HepG2 (cell line): Measurements from ENCODE around the gene CROCC. TPM values are rescaled to one million over a fixed set of nuclear protein-coding genes. Genes with fewer than 3 reads are reported as not detected.

Experiments
- ATAC-seq: fragments of 200-7000 bp; cut with Tn5 transposase; 3 replicates; pipeline ENCODE4 v1.9.1; 2020; ENCODE audit warnings: mild to moderate bottlenecking, moderate library complexity
- BruUV-seq: library from RNA; stranded (reverse); fragments of 400-500 nt; replicated peaks from 2 replicates; lab custom pipeline; 2021; lab: Mats Ljungman, UMichigan
- CTCF ChIA-PET: fragments of 300-600 bp; formaldehyde crosslinking; extraction: SDS; loops from one replicate; lab custom pipeline; 2021; ENCODE audit warnings: low total read pairs, inconsistent platforms, low intra/inter-chr PET ratio; lab: Yijun Ruan, JAX
- POLR2A ChIA-PET: fragments of 350-600 bp; sonication (Branson Sonifier 250); formaldehyde crosslinking; loops from one replicate; lab custom pipeline; 2020; ENCODE audit warnings: antibody characterized with exemption, inconsistent platforms; lab: Yijun Ruan, JAX
- DNase-seq: peaks from one replicate; pipeline ENCODE4 v3.0.0-alpha.2; 2015; ENCODE audit warnings: low spot score
- FAIRE-seq: peaks from 3 replicates; lab custom pipeline; 2011; peaks lifted over from hg19 to GRCh38; lab: Jason Lieb, UNC
- H2AFZ ChIP-seq: one replicate; pipeline ENCODE4 v1.6.1; 2011; ENCODE audit warnings: low read length, inconsistent platforms
- H3K27ac ChIP-seq: fragments of 300-600 bp; 3 replicates; pipeline ENCODE4 v1.8.0; 2011; ENCODE audit warnings: mixed run types, mild to moderate bottlenecking, mixed read lengths, low read length, inconsistent platforms; ENCODE audit not compliant: insufficient read depth; ENCODE audit errors: extremely low read length
- H3K27me3 ChIP-seq, 2 experiments: fragments of 200-600 bp in 1 of 2; 2 replicates in 1 of 2; 3 replicates in 1 of 2; pipeline versions ENCODE4 v1.6.0 to v1.8.0; 2011; ENCODE audit warnings: low read length in 2 of 2, mild to moderate bottlenecking in 2 of 2, moderate library complexity in 2 of 2, inconsistent platforms in 1 of 2; ENCODE audit not compliant: insufficient read depth in 2 of 2, control insufficient read depth in 1 of 2
- H3K36me3 ChIP-seq, 2 experiments: fragments of 200-600 bp in 1 of 2; replicated peaks in 1 of 2; 2 replicates in 1 of 2; 3 replicates in 1 of 2; pipeline versions ENCODE4 v1.5.1 to v1.8.0; 2011; ENCODE audit warnings: low read length in 2 of 2, inconsistent platforms in 1 of 2; ENCODE audit not compliant: insufficient read depth in 2 of 2, control insufficient read depth in 1 of 2
- H3K4me1 ChIP-seq: 2 replicates; pipeline ENCODE4 v1.5.1; 2012; ENCODE audit warnings: low read length, inconsistent platforms; ENCODE audit not compliant: insufficient read depth
- H3K4me2 ChIP-seq: 2 replicates; pipeline ENCODE4 v1.6.0; 2011; ENCODE audit warnings: low read depth, low read length, inconsistent platforms
- H3K4me3 ChIP-seq, 3 experiments: fragments of 200-600 bp in 1 of 3; sonication (generic), shearing (Covaris generic) in 1 of 3; replicated peaks in 1 of 3; 2 replicates each; pipeline ENCODE4 v1.5.1; 2011 to 2016; ENCODE audit warnings: low read length in 3 of 3, inconsistent platforms in 2 of 3, low read depth in 2 of 3, mild to moderate bottlenecking in 2 of 3, control low read depth in 1 of 3, mixed read lengths in 1 of 3; ENCODE audit not compliant: insufficient read depth in 1 of 3
- H3K79me2 ChIP-seq: one replicate; pipeline ENCODE4 v1.6.1; 2011; ENCODE audit warnings: low read length, inconsistent platforms; ENCODE audit not compliant: insufficient read depth
- H3K9ac ChIP-seq: 2 replicates; pipeline ENCODE4 v1.6.0; 2011; ENCODE audit warnings: mild to moderate bottlenecking, low read depth, low read length, inconsistent platforms; ENCODE audit not compliant: insufficient read depth
- H3K9me3 ChIP-seq: 2 replicates; pipeline ENCODE4 v1.5.1; 2012; ENCODE audit warnings: mild to moderate bottlenecking, low read length
- H4K20me1 ChIP-seq: 2 replicates; pipeline ENCODE4 v1.6.0; 2011; ENCODE audit warnings: inconsistent platforms, mild to moderate bottlenecking, low read length, moderate library complexity; ENCODE audit not compliant: insufficient read depth
- ARID4A ChIP-seq: sonication (generic); formaldehyde crosslinking; IDR thresholded peaks from 2 replicates; pipeline ENCODE4 v1.5.0; 2020; ENCODE audit warnings: mild to moderate bottlenecking, missing genetic modification reagents, borderline replicate concordance
- ASH2L ChIP-seq: fragments of 300-600, 200-600 bp; sonication (generic); IDR thresholded peaks from 2 replicates; pipeline ENCODE4 v1.7.0; 2017; ENCODE audit warnings: low read depth, mild to moderate bottlenecking, moderate library complexity, mixed read lengths, low read length; ENCODE audit not compliant: insufficient read length
- HBP1 ChIP-seq: IDR thresholded peaks from 2 replicates; pipeline ENCODE4 v1.6.1; 2016; ENCODE audit warnings: low read depth, control low read depth
- NBN ChIP-seq: fragments of 450-650 bp; conservative IDR thresholded peaks from 2 replicates; pipeline ENCODE4 v1.6.1; 2017
- NCOA5 ChIP-seq: sonication (generic); formaldehyde crosslinking; IDR thresholded peaks from 2 replicates; pipeline ENCODE4 v1.4.0; 2020; ENCODE audit warnings: missing genetic modification reagents
- SETDB1 ChIP-seq: sonication (generic); formaldehyde crosslinking; IDR thresholded peaks from 2 replicates; pipeline ENCODE4 v1.5.1; 2020; ENCODE audit warnings: missing genetic modification reagents, mild to moderate bottlenecking, borderline replicate concordance
- TEAD3 ChIP-seq: optimal IDR thresholded peaks from 2 replicates; pipeline ENCODE3; 2016; ENCODE audit warnings: borderline replicate concordance
- ZNF354B ChIP-seq: sonication (generic); formaldehyde crosslinking; IDR thresholded peaks from 2 replicates; pipeline ENCODE4 v1.8.0; 2022; ENCODE audit warnings: mild to moderate bottlenecking, missing genetic modification reagents
- ZSCAN20 ChIP-seq: sonication (generic); formaldehyde crosslinking; IDR thresholded peaks from 2 replicates; pipeline ENCODE4 v1.4.0; 2020; ENCODE audit warnings: missing genetic modification reagents, mild to moderate bottlenecking, borderline replicate concordance
- ZSCAN29 ChIP-seq: sonication (generic); formaldehyde crosslinking; conservative IDR thresholded peaks from 2 replicates; pipeline ENCODE4 v1.4.0; 2020; ENCODE audit warnings: mild to moderate bottlenecking, missing genetic modification reagents
- WGBS: methylation state at CpG from one replicate; pipeline ENCODE4 v1.1.6; 2017; ENCODE audit warnings: low lambda C conversion rate; 5-methylcytosine and 5-hydroxymethylcytosine counted together
- in situ Hi-C: cut with HindIII; loops from 2 replicates; pipeline ENCODE4 v1.10.0; 2017; ENCODE audit warnings: low pct_unique_long_range_greater_than_20kb; ENCODE audit not compliant: extremely low pct_ligation_motif_present
- intact Hi-C: fragments of 100-400 bp; cut with micrococcal nuclease; formaldehyde crosslinking; loops from one replicate; pipeline ENCODE4 v1.10.0; 2022; ENCODE audit not compliant: unreplicated experiment
- polyA plus RNA-seq, 8 experiments: library from polyadenylated mRNA; depleted of rRNA in 3 of 8; stranded (reverse) in 7 of 8; unstranded in 1 of 8; fragments of >200 nt; fragmentation: Illumina TruSeq in 4 of 8; extraction: Trizol in 4 of 8; gene quantifications; 2 replicates each; pipeline versions ENCODE4 v1.2.1 to v1.2.3, GENCODE V29; 2011 to 2016; ENCODE audit warnings: low read depth in 4 of 8, missing spikeins in 1 of 8, mixed read lengths in 1 of 8; ENCODE audit not compliant: insufficient read depth in 1 of 8
- total RNA-seq, 5 experiments: library from RNA; depleted of rRNA; stranded (reverse); fragments of >200 nt; fragmentation: Illumina TruSeq; extraction: Trizol; gene quantifications; 2 replicates each; pipeline ENCODE4 v1.2.3, GENCODE V29; 2016; ENCODE audit warnings: low read depth in 1 of 5
- TF ChIP-seq, protein P1 (sequence below): sonication (generic); formaldehyde crosslinking; IDR thresholded peaks from 2 replicates; pipeline ENCODE4 v1.4.0; 2020; ENCODE audit warnings: mild to moderate bottlenecking, missing genetic modification reagents
- TF ChIP-seq, protein P2 (sequence below): sonication (generic); formaldehyde crosslinking; IDR thresholded peaks from 2 replicates; pipeline ENCODE4 v1.4.0; 2020; ENCODE audit warnings: missing genetic modification reagents
- TF ChIP-seq, protein P3 (sequence below): sonication (generic); formaldehyde crosslinking; IDR thresholded peaks from 2 replicates; pipeline ENCODE4 v1.8.1; 2023; ENCODE audit warnings: mild to moderate bottlenecking, missing genetic modification reagents

CROCC gene
- total and polyA plus RNA-seq, 2 of the 13 experiments (the other 11 are each of a cell fraction or from before 2014, with no cell fraction given) = 7.8 to 15.5 TPM

- no peak for ATAC-seq
- POLR2A ChIA-PET = no interaction called here
- Histone ChIP-seq H3K27me3 (peaks cover 1 to 4% of the 10 kb centered on the region in 2 experiments; a peak in 2 of 5 replicates), H3K9ac (no peak overlapping the region), H3K36me3 (no peaks in the 10 kb centered on the region), H4K20me1 (no peaks in the 10 kb centered on the region; the same call in 1 of the 2 replicates), H3K79me2 (no peaks in the 10 kb centered on the region), H3K4me1 (no peaks in the 10 kb centered on the region), H3K27ac (no peak overlapping the region), H3K9me3 (no peaks in the 10 kb centered on the region), H2AFZ (no peak overlapping the region), H3K4me3 (no peak overlapping the region), H3K4me2 (no peak overlapping the region)
- no peak for TF ChIP-seq ZSCAN29 (CRISPR knock-in tag)
- TF ChIP-seq NBN = no peak
- no peak for TF ChIP-seq TEAD3 (CRISPR knock-in tag)
- no peak for TF ChIP-seq ARID4A (CRISPR knock-in tag)
- no peak for TF ChIP-seq HBP1 (CRISPR knock-in tag)
- no peak for TF ChIP-seq ZSCAN20 (CRISPR knock-in tag)
- no peak for TF ChIP-seq ZNF354B (CRISPR knock-in tag)
- TF ChIP-seq, protein P1, sequence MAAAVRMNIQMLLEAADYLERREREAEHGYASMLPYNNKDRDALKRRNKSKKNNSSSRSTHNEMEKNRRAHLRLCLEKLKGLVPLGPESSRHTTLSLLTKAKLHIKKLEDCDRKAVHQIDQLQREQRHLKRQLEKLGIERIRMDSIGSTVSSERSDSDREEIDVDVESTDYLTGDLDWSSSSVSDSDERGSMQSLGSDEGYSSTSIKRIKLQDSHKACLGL (CRISPR knock-in tag) = no peak
- no peak for TF ChIP-seq NCOA5 (CRISPR knock-in tag)
- TF ChIP-seq, protein P2, sequence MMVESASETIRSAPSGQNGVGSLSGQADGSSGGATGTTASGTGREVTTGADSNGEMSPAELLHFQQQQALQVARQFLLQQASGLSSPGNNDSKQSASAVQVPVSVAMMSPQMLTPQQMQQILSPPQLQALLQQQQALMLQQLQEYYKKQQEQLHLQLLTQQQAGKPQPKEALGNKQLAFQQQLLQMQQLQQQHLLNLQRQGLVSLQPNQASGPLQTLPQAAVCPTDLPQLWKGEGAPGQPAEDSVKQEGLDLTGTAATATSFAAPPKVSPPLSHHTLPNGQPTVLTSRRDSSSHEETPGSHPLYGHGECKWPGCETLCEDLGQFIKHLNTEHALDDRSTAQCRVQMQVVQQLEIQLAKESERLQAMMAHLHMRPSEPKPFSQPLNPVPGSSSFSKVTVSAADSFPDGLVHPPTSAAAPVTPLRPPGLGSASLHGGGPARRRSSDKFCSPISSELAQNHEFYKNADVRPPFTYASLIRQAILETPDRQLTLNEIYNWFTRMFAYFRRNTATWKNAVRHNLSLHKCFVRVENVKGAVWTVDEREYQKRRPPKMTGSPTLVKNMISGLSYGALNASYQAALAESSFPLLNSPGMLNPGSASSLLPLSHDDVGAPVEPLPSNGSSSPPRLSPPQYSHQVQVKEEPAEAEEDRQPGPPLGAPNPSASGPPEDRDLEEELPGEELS (CRISPR knock-in tag) = no peak
- TF ChIP-seq SETDB1 (CRISPR knock-in tag) = no peak
- no peak for TF ChIP-seq ASH2L
- TF ChIP-seq, protein P3, sequence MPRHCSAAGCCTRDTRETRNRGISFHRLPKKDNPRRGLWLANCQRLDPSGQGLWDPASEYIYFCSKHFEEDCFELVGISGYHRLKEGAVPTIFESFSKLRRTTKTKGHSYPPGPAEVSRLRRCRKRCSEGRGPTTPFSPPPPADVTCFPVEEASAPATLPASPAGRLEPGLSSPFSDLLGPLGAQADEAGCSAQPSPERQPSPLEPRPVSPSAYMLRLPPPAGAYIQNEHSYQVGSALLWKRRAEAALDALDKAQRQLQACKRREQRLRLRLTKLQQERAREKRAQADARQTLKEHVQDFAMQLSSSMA (CRISPR knock-in tag) = no peak
- CTCF ChIA-PET = no interaction called here
- intact Hi-C loops (no loop called here), in situ Hi-C loops (loop anchor here (25.0 kb wide), 1 partner anchor 265 kb away; the partner anchor contains the start of gene PADI3)
- no peak for DNase-seq
- WGBS = 49% methylated on average over 6 of the region's 11 CpGs
- FAIRE-seq = no peak
- BruUV-seq = no TSS peak
Observed at GRCh38 chr1:16972189-16972895, 50.6 kb downstream of the CROCC start.
